ENCODE data around the gene NCOA3. TPM values are rescaled to one million over a fixed set of nuclear protein-coding genes. Genes with fewer than 3 reads are reported as not detected.

NCOA3 gene

Small RNA genes lying within 50 kb of the gene (small RNA-seq; reads per million reads assigned to genes)
- not detected for gene RNU6-497P
- not detected for gene RNU6-563P
